Spleen (tissue), 7 donors: ENCODE results near the gene SH3BP4.

ENCODE experiments used
- POLR2A ChIP-seq, 3 donors: fragments of 450-650 bp; IDR thresholded peaks; one replicate each; pipeline ENCODE4 v1.5.1; 2017; ENCODE audit warnings: antibody characterized with exemption in 3 of 3, mild to moderate bottlenecking in 1 of 3
- TF ChIP-seq, protein P1 (sequence below), 11 experiments: fragments of 200-600 bp in 7 of 11; fragments of 450-650 bp in 4 of 11; sonication (generic) in 4 of 11; IDR thresholded peaks in 8 of 11; conservative IDR thresholded peaks in 3 of 11; 1 replicate in 7 of 11; 2 replicates in 4 of 11; pipeline versions ENCODE4 v1.4.0 to v1.8.0; 2016 to 2021; ENCODE audit warnings: antibody characterized with exemption in 11 of 11, inconsistent platforms in 4 of 11, mild to moderate bottlenecking in 1 of 11
- donor health status: DM: no; HTN: no; CAD: no; lungs with moderate emphysema.
- donor health status: DM: no; HTN: no; CAD: no.
- donor health status: DM: no; HTN: no; CAD: no.

DNA sequence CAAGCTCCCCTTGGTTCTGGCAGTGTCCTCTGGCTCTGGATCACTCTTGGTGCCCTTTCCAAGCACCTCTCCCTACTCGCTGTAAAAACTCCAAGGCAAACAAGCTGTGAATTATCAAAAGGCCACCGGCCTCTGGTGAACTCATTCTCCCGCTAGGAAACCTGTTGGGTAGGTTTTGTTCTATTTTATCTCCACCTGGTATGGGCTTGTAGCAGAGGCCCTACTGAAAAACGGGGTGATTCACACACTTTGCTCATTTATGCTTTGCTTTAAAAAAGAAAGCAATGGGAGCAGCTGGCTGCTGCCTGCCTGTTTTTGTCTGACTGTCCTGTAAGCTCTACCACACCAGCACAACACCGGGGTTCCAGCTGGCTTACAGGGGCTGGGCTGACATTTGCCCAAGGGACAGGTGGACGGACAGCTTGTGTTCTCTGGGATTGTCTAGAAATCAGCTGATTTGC lies 56.8 kb downstream of the SH3BP4 start:
- no peak for TF ChIP-seq POLR2A (IDR thresholded peaks at IDR 0.05)
- TF ChIP-seq, protein P1, sequence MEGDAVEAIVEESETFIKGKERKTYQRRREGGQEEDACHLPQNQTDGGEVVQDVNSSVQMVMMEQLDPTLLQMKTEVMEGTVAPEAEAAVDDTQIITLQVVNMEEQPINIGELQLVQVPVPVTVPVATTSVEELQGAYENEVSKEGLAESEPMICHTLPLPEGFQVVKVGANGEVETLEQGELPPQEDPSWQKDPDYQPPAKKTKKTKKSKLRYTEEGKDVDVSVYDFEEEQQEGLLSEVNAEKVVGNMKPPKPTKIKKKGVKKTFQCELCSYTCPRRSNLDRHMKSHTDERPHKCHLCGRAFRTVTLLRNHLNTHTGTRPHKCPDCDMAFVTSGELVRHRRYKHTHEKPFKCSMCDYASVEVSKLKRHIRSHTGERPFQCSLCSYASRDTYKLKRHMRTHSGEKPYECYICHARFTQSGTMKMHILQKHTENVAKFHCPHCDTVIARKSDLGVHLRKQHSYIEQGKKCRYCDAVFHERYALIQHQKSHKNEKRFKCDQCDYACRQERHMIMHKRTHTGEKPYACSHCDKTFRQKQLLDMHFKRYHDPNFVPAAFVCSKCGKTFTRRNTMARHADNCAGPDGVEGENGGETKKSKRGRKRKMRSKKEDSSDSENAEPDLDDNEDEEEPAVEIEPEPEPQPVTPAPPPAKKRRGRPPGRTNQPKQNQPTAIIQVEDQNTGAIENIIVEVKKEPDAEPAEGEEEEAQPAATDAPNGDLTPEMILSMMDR (IDR thresholded peaks at IDR 0.05 in 8 of 11, conservative IDR thresholded peaks at IDR 0.05 in 3 of 11), result no peak
